HTR-8/SVneo (cell line): Measurements from ENCODE around the gene ATP1A4.
"Not testable (repeated sequence)": the region's sequence is repeated elsewhere in the genome, so short reads cannot be mapped to it uniquely, and the experiment has no call there.

Experiments
- DNase-seq: peaks from one replicate; pipeline ENCODE4 v3.0.0; 2011; ENCODE audit warnings: low spot score, mixed read lengths; ENCODE audit not compliant: insufficient read length
- FAIRE-seq: peaks from 2 replicates; lab custom pipeline; 2011; peaks lifted over from hg19 to GRCh38; lab: Jason Lieb, UNC

The ATP1A4 gene

GRCh38 chr1:160122978-160123495 lies 28.4 kb upstream of the ATP1A4 start:
- no peak for FAIRE-seq
- no peak for DNase-seq

DNA sequence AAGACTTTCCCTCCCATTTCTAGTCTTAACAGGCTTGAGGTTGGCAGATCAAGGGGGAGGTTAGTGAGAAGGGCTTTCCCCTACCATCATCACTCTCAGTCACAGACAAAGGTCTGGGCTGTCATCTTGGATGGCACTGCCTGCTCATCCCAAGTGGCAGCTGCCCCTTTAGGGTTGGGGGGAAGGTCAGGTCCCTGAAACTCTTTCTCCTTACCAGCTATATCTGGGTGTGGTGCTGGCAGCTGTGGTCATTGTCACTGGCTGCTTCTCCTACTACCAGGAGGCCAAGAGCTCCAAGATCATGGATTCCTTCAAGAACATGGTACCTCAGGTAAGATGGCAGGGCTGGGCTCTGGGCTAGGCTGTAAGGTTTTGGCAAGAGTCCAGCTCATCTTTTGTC lies 27.7 kb upstream of the ATP1A4 start:
- no peak for FAIRE-seq
- no peak for DNase-seq

DNA sequence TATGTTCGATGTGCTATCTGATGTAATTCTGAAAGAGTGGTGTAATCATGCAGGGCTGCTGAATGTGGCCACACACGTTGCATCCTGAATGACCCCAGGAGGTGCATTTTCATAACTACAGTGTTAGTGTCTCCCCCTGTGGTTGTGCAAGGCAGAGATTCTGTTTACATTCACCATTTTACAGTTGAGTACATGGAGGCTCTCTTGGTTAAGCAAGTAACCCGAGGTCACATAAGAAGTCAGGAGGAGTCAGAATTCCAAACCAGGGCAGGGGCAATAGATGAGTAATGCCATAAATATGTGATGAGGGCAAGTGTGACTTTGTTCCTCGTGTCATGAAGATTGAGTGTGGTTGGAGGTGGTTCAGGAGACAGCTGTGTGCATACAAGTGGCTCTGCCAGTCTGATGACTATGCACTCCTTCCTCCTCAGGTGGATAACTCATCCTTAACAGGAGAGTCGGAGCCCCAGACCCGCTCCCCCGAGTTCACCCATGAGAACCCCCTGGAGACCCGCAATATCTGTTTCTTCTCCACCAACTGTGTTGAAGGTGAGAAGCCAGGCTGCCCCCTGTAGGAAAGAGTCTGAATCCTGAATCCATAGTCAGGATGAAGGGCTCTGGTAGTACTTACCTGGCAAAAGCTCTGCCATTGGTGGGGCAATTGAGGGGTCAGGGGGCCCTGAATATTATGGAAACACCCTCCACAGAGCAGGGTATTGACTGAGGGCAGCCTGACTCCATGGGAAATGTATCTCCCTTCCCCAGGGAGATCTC lies 26.5 kb upstream of the ATP1A4 start:
- FAIRE-seq: peak; percentile 75
- peak; percentile 80 for DNase-seq

DNA sequence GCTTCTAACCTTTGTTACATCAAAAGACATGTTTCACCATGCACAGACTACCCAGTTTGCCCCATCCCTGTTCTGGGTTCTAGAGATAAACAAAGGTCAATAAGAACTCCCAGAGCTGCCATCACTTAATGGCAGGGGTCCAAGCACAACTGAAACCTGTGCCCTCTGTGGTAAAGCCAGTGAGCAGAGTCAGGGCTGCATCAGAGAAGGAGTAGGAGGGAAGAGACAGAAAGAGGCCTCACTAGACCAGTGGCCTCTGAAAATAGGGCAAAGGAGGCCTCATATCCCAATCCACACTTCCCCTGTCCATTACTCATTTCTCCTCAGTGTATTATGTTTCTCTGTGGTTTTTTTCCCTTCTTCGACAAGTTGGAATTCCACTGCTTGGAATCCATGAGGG lies 25.7 kb upstream of the ATP1A4 start:
- peak; percentile 25 for DNase-seq
- FAIRE-seq: no peak

DNA sequence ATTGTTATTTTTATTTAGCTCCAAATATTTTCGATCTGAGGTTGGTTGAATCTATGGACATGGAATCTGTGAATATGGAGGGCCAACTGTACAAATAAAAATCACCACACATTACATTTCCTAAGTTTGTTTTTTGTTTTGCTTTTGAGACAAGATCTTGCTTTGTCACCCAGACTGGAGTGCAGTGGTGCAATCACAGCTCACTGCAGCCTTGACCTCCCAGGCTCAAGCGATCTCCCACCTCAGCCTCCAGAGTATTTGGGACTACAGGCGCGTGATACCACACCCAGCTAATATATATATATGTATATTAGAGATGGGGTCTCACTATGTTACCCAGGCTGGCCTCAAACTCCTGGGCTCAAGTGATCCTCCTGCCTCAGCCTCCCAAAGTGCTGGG lies 25.1 kb upstream of the ATP1A4 start:
- DNase-seq, FAIRE-seq: not testable (repeated sequence)

GRCh38 chr1:160127381-160127780 lies 24.0 kb upstream of the ATP1A4 start:
- DNase-seq (no peak), FAIRE-seq (no peak)

- no peak for FAIRE-seq
- no peak for DNase-seq
Observed at GRCh38 chr1:160127865-160128523, 23.4 kb upstream of the ATP1A4 start.

GRCh38 chr1:160128636-160129035 lies 22.8 kb upstream of the ATP1A4 start:
- FAIRE-seq: no peak
- DNase-seq: no peak

DNA sequence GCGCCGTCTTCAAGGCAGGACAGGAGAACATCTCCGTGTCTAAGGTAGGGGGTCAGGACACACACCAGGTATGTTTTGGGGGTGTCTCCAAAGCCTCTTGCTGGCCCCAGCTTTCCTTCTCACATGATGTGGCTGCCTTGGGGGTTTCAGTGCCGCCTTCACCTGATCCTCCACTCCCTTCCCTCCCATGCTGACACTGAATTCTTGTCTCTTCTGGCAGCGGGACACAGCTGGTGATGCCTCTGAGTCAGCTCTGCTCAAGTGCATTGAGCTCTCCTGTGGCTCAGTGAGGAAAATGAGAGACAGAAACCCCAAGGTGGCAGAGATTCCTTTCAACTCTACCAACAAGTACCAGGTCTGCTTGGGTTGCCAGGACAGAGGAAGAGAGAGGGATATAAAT lies 22.4 kb upstream of the ATP1A4 start:
- no peak for FAIRE-seq
- DNase-seq: no peak

DNA sequence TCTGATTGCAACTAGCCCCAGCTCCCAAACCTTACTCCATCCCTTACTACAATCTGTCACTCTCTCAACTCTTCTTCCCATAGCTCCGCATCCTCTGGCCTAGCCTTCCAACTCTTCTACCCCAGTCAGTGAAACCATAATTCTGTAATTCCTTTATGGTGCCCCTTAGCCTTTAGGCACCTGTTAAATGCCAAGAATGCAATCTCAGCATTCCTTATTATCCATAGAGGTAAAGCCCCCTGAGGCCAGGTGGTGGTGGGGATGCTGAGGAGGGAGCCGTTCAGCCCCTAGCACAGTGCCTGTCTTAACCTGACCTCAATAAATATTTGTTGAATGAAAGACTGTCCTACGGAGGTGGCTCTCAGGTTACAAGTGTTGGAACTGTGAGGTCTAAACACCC lies 21.8 kb upstream of the ATP1A4 start:
- DNase-seq: no peak
- no peak for FAIRE-seq

DNA sequence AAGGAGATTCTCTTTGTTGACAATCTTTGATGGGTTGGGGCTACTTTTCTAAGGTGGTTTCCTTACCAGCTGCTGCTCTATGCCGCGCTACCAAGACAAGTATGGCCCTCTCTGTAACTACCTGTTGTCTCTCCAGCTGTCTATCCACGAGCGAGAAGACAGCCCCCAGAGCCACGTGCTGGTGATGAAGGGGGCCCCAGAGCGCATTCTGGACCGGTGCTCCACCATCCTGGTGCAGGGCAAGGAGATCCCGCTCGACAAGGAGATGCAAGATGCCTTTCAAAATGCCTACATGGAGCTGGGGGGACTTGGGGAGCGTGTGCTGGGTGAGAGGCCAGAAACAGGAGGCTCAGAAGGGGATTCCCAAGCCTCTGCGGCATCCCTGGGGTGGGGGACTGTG lies 21.4 kb upstream of the ATP1A4 start:
- DNase-seq (no peak), FAIRE-seq (no peak)

DNA sequence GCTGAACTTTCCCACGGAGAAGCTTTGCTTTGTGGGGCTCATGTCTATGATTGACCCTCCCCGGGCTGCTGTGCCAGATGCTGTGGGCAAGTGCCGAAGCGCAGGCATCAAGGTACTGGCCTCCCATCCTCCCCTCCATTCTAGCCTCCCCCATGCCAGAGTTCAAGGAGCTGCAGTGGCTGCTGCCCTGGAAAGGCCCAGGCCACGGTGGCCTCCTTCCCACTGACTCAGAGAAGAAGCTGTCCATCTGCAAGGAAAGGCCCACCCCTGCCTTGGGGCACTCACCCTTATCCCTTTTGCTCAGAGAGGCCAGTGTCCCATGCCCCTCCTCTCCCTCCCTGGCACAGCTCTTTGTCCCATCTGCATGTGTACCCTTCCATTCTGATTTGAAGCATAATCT lies 20.9 kb upstream of the ATP1A4 start:
- FAIRE-seq: no peak

DNA sequence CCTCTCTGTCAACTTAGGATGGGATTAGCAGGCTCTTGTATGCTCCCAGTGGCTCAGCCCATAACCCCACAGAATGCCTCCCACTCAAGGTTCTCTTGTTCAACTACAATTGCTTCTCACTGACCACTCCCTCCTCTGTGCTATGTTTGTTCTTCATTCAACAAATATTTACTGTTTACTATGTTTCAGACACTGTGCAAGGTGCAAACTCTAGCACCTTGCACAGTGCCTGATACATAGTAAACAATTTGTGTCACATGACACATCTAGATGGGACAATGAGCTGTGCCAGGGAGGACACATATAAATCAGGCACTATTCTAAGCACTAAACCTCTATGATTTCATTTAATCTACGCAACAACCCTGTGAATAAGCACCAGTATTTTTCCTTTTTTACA lies 20.5 kb upstream of the ATP1A4 start:
- no peak for FAIRE-seq
- no peak for DNase-seq

More for the DNA sequence above, 20.9 kb upstream of the ATP1A4 start:
- no peak for DNase-seq

- no peak for DNase-seq
- no peak for FAIRE-seq
Observed at GRCh38 chr1:160131803-160132565, 19.4 kb upstream of the ATP1A4 start.

DNA sequence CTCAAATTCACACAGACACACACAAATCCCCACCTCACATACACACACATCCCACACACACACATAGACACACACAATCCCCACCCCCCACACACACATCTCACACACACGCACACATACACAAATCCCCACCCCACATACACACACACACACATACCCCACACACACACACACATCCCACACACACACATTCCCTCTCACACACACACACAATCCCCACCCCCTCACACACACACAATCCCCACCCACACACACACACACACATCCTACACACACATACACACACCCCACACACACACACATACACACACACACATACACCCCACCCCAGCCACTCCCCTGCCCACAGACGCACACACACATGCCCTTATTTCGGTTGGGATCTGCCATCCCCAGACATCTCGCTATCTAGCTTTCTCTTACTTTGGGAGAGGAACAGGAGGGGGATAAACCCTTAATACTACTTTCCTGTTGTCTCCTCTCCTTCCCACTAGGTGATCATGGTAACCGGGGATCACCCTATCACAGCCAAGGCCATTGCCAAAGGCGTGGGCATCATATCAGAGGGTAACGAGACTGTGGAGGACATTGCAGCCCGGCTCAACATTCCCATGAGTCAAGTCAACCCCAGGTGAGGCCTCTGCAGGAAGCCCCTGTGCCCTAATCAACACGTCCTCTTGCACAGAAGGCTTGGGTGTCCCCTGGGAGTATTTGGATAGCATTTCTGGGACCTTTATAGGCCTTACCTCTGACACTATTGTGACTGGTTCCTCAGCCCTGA lies 17.2 kb upstream of the ATP1A4 start:
- no peak for DNase-seq
- FAIRE-seq: peak; percentile 46

DNA sequence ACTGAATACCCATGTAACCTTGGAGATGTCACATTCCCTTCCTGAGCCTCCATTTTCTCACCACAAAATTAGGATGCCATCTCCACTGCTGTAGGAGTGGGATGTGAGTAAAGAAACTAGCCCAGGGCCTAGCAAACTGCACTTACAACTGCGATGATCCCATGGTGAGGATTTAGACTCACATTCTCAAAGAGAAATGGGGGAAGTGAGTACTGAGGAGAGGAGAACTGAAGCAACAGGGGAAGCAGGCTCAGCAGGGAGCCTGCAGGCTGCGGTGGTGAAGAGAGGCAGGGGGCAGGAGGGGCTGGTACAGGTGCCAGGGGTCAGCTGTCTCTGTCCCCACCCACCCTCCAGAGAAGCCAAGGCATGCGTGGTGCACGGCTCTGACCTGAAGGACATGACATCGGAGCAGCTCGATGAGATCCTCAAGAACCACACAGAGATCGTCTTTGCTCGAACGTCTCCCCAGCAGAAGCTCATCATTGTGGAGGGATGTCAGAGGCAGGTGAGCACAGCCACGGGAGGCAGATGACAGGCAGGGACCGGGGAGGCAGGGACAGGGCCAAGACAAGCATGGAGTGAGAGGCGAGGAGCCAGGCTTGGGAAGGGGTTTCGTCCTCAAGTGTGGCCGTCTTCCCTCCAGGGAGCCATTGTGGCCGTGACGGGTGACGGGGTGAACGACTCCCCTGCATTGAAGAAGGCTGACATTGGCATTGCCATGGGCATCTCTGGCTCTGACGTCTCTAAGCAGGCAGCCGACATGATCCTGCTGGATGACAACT lies 16.4 kb upstream of the ATP1A4 start:
- DNase-seq (no peak), FAIRE-seq (no peak)

- FAIRE-seq (no peak), DNase-seq (no peak)
Observed at GRCh38 chr1:160136121-160136925, 15.1 kb upstream of the ATP1A4 start.

DNA sequence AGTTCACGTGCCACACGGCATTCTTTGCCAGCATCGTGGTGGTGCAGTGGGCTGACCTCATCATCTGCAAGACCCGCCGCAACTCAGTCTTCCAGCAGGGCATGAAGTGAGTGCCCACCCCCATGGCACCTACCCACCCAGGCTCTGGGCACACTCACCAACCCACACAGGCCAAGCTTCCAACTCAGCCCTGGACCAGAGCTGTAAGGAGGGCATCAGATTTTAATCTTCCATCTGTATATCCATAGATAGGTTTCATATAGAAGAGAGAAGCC lies 14.5 kb upstream of the ATP1A4 start:
- DNase-seq: no peak
- FAIRE-seq: no peak
